ENCODE results near the gene SARS1. TPM values are rescaled to one million over a fixed set of nuclear protein-coding genes. Genes with fewer than 3 reads are reported as not detected.

SARS1 gene
- total and polyA plus RNA-seq, 2 of the 13 experiments (the other 11 are each of a cell fraction or from before 2014, with no cell fraction given), result 103 to 134 TPM

GRCh38 chr1:109253803-109254620 lies 40.3 kb downstream of the SARS1 start:
- Histone ChIP-seq H3K9me3 (ENCODE audit: low read length) (no peaks in the 10 kb centered on the region), H3K4me3 (replicated peaks in 1 of 3; ENCODE audit: insufficient read depth in 1 of 3, low read depth in 2 of 3, low read length in 3 of 3) (peak overlapping the region; percentile 29 to 59 (median 44); a peak in 5 of 6 replicates), H3K9ac (ENCODE audit: insufficient read depth, low read depth, low read length) (peak overlapping the region; percentile 71), H4K20me1 (ENCODE audit: insufficient read depth, low read length) (no peaks in the 10 kb centered on the region), H3K4me2 (ENCODE audit: low read depth, low read length) (peak overlapping the region; percentile 91), H3K4me1 (ENCODE audit: insufficient read depth, low read length) (peaks cover 46% of the 10 kb centered on the region), H3K27ac (ENCODE audit: extremely low read length, insufficient read depth, low read length) (peak overlapping the region; percentile 88), H3K27me3 (ENCODE audit: control insufficient read depth in 1 of 2, insufficient read depth in 2 of 2, low read length in 2 of 2) (no peaks in the 10 kb centered on the region), H3K79me2 (ENCODE audit: insufficient read depth, low read length) (no peaks in the 10 kb centered on the region), H2AFZ (ENCODE audit: low read length) (no peak overlapping the region), H3K36me3 (replicated peaks in 1 of 2; ENCODE audit: control insufficient read depth in 1 of 2, insufficient read depth in 2 of 2, low read length in 2 of 2) (peaks cover 0 to 2% of the 10 kb centered on the region in 2 experiments; a peak in 1 of 5 replicates)
- FAIRE-seq, result peak; percentile 71
- ChIA-PET CTCF (ENCODE audit: low intra/inter-chr PET ratio, low total read pairs) (interaction anchor here (1.6 kb wide), 1 partner anchor 53 kb away, joined by 3 read pairs; no protein-coding TSS in a partner anchor), POLR2A (interaction anchor here (0.5 to 1.9 kb wide), 14 partner anchors 7 to 229 kb away, joined by 3 to 10 read pairs (median 4); partner anchors contain the start of genes PSRC1, SARS1 and SORT1)
- in situ Hi-C loops (cut with HindIII; ENCODE audit: extremely low pct_ligation_motif_present, low pct_unique_long_range_greater_than_20kb) (no loop called here), intact Hi-C loops (cut with micrococcal nuclease; ENCODE audit: unreplicated experiment) (no loop called here)
- DNase-seq (ENCODE audit: low spot score), result peak; percentile 69
- no TSS peak for BruUV-seq (replicated peaks)
- ATAC-seq, result peak; percentile 70
- WGBS (ENCODE audit: low lambda C conversion rate), result 0% methylated on average over 4 of the region's 9 CpGs
- no peak for TF ChIP-seq EP300 (IDR thresholded peaks at IDR 0.05; ENCODE audit: low read depth in 2 of 2, low read length in 2 of 2)
- no peak for TF ChIP-seq EP300 (CRISPR knock-in tag; IDR thresholded peaks at IDR 0.05; ENCODE audit: borderline replicate concordance)
- no peak for TF ChIP-seq JARID2 (CRISPR knock-in tag; IDR thresholded peaks at IDR 0.05; ENCODE audit: insufficient replicate concordance)
- TF ChIP-seq HDAC2 (CRISPR knock-in tag; IDR thresholded peaks at IDR 0.05), result peak; percentile 35
- peak; percentile 28 for TF ChIP-seq TEAD3 (CRISPR knock-in tag; optimal IDR thresholded peaks at IDR 0.05; ENCODE audit: borderline replicate concordance)
- TF ChIP-seq SP5 (CRISPR knock-in tag; IDR thresholded peaks at IDR 0.05; ENCODE audit: borderline replicate concordance, low read depth), result peak; percentile 10; the same call in 1 of the 2 replicates
- peak; percentile 34; the same call in 1 of the 2 replicates for TF ChIP-seq SAP130 (CRISPR knock-in tag; IDR thresholded peaks at IDR 0.05; ENCODE audit: low read depth)
- peak; percentile 12; the same call in 1 of the 2 replicates for TF ChIP-seq ZNF891 (CRISPR knock-in tag; IDR thresholded peaks at IDR 0.05)
- TF ChIP-seq NR2F1 (CRISPR knock-in tag; IDR thresholded peaks at IDR 0.05), result peak in 1 of 2 experiments; percentile 45; a peak in 1 of 4 replicates
- peak; percentile 8; the same call in 1 of the 2 replicates for TF ChIP-seq MYC (CRISPR knock-in tag; IDR thresholded peaks at IDR 0.05; ENCODE audit: borderline replicate concordance)
- TF ChIP-seq XRCC5 (optimal IDR thresholded peaks at IDR 0.05; ENCODE audit: low read length), result peak; percentile 40
- TF ChIP-seq ARID4A (CRISPR knock-in tag; IDR thresholded peaks at IDR 0.05; ENCODE audit: borderline replicate concordance), result peak; percentile 51; the same call in 1 of the 2 replicates
- no peak for TF ChIP-seq BATF2 (CRISPR knock-in tag; IDR thresholded peaks at IDR 0.05)
- peak; percentile 19; the same call in 1 of the 2 replicates for TF ChIP-seq ZZZ3 (CRISPR knock-in tag; IDR thresholded peaks at IDR 0.05; ENCODE audit: borderline replicate concordance)
- peak; percentile 27; the same call in 1 of the 2 replicates for TF ChIP-seq ZNF614 (CRISPR knock-in tag; IDR thresholded peaks at IDR 0.05; ENCODE audit: borderline replicate concordance)
- peak; percentile 81; the same call in 1 of the 2 replicates for TF ChIP-seq ETV5 (CRISPR knock-in tag; IDR thresholded peaks at IDR 0.05; ENCODE audit: borderline replicate concordance)
- TF ChIP-seq ZNF724P (CRISPR knock-in tag; IDR thresholded peaks at IDR 0.05; ENCODE audit: borderline replicate concordance), result 0 out of 2 replicates have a peak, but pooled peaks have one; percentile 55

Data from HepG2 (cell line).